ENCODE results near the gene KRTAP10-9.

The KRTAP10-9 gene

DNA sequence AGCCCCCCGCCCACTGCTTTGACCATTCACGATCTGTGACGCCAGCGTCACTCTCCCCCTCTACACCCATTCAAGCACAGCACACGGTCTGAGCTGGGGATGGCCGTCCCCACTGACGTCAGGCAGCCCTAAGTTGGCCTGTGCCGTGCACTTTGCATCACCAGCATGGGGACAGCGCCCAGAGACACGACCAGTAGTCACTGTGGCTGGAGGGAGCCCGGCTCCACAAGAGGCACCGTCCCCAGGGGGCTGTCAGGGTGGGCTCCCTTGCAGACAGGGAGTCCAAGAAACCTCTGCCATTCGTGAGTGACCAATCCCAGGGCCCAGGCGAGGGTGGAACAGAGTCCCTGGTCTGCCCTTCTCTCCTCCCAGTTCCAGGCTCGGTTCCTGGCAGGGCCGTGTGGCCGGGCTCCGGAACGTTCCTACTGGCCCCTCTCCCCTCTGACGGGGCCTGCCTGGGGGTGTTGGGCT, 12.7 kb upstream of the KRTAP10-9 start:
- no peak for ATAC-seq
- TF ChIP-seq SNAI2 (CRISPR knock-in tag; IDR thresholded peaks at IDR 0.05) (no peak), ZNF565 (CRISPR knock-in tag; conservative IDR thresholded peaks at IDR 0.05; ENCODE audit: low read depth) (no peak), ZNF70 (CRISPR knock-in tag; IDR thresholded peaks at IDR 0.05) (no peak), BACH2 (CRISPR knock-in tag; IDR thresholded peaks at IDR 0.05; ENCODE audit: borderline replicate concordance) (no peak), POU6F1 (CRISPR knock-in tag; IDR thresholded peaks at IDR 0.05; ENCODE audit: borderline replicate concordance, low read depth) (no peak), RARB (CRISPR knock-in tag; IDR thresholded peaks at IDR 0.05) (no peak), PPARA (CRISPR knock-in tag; IDR thresholded peaks at IDR 0.05; ENCODE audit: borderline replicate concordance) (no peak), ZC3H10 (CRISPR knock-in tag; IDR thresholded peaks at IDR 0.05) (no peak), ZNF8 (CRISPR knock-in tag; IDR thresholded peaks at IDR 0.05) (no peak), GLIS3 (CRISPR knock-in tag; IDR thresholded peaks at IDR 0.05) (no peak), CSRNP3 (CRISPR knock-in tag; IDR thresholded peaks at IDR 0.05) (no peak), ZFP30 (CRISPR knock-in tag; IDR thresholded peaks at IDR 0.05) (no peak), CSDC2 (CRISPR knock-in tag; IDR thresholded peaks at IDR 0.05) (no peak), ESRRG (CRISPR knock-in tag; IDR thresholded peaks at IDR 0.05) (no peak), OSR1 (CRISPR knock-in tag; IDR thresholded peaks at IDR 0.05) (no peak)
- TF ChIP-seq, protein P1, sequence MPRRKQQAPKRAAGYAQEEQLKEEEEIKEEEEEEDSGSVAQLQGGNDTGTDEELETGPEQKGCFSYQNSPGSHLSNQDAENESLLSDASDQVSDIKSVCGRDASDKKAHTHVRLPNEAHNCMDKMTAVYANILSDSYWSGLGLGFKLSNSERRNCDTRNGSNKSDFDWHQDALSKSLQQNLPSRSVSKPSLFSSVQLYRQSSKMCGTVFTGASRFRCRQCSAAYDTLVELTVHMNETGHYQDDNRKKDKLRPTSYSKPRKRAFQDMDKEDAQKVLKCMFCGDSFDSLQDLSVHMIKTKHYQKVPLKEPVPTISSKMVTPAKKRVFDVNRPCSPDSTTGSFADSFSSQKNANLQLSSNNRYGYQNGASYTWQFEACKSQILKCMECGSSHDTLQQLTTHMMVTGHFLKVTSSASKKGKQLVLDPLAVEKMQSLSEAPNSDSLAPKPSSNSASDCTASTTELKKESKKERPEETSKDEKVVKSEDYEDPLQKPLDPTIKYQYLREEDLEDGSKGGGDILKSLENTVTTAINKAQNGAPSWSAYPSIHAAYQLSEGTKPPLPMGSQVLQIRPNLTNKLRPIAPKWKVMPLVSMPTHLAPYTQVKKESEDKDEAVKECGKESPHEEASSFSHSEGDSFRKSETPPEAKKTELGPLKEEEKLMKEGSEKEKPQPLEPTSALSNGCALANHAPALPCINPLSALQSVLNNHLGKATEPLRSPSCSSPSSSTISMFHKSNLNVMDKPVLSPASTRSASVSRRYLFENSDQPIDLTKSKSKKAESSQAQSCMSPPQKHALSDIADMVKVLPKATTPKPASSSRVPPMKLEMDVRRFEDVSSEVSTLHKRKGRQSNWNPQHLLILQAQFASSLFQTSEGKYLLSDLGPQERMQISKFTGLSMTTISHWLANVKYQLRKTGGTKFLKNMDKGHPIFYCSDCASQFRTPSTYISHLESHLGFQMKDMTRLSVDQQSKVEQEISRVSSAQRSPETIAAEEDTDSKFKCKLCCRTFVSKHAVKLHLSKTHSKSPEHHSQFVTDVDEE (CRISPR knock-in tag; IDR thresholded peaks at IDR 0.05), result no peak
- TF ChIP-seq, protein P2, sequence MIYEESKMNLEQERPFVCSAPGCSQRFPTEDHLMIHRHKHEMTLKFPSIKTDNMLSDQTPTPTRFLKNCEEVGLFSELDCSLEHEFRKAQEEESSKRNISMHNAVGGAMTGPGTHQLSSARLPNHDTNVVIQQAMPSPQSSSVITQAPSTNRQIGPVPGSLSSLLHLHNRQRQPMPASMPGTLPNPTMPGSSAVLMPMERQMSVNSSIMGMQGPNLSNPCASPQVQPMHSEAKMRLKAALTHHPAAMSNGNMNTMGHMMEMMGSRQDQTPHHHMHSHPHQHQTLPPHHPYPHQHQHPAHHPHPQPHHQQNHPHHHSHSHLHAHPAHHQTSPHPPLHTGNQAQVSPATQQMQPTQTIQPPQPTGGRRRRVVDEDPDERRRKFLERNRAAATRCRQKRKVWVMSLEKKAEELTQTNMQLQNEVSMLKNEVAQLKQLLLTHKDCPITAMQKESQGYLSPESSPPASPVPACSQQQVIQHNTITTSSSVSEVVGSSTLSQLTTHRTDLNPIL (CRISPR knock-in tag; IDR thresholded peaks at IDR 0.05; ENCODE audit: low read depth), result no peak

DNA sequence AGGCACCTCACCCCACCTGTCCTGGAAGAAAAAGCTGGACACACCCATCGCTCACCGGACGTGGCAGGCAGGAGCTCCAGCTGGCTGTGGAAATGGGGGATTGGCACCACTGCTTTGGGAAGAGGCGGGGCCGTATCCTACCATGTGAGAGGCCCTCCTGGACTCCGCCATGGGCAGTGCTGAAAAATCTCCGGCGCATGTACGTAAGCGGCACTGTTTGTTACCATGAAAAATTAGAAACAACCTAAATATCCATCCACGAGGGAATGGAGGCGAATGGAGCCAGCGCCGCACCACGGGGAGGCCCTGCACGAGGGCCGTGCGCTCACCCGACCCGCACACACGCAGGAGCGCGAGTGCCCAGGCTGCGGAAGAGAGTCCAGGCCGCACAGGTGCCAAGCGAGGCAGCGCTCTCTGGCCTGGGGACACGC, 11.9 kb upstream of the KRTAP10-9 start:
- ATAC-seq, result no peak
- TF ChIP-seq PPARA (CRISPR knock-in tag; IDR thresholded peaks at IDR 0.05; ENCODE audit: borderline replicate concordance), result no peak
- TF ChIP-seq ZC3H10 (CRISPR knock-in tag; IDR thresholded peaks at IDR 0.05), result no peak
- TF ChIP-seq, protein P1 (CRISPR knock-in tag; IDR thresholded peaks at IDR 0.05), result no peak
- TF ChIP-seq SNAI2 (CRISPR knock-in tag; IDR thresholded peaks at IDR 0.05), result no peak
- no peak for TF ChIP-seq ZNF565 (CRISPR knock-in tag; conservative IDR thresholded peaks at IDR 0.05; ENCODE audit: low read depth)

DNA sequence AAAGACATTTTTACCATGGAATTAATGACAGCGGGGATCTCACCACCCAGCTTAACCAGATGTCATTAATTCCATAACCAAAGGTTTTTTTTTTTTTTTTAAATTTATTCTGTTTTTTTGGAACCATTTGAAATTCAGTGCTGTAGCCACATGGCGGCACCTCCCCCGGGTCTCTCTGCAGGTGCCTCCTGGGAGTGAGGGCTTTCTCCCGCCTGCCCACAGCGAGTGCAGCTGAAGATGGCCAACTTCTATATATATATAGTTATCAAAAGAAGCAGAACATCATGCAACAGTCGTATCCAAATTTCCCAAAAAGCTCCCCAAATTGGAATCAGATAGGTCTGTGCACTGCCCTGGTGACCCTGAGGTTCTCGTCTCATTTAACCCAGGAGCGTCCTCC, 11.4 kb upstream of the KRTAP10-9 start:
- TF ChIP-seq, protein P2 (CRISPR knock-in tag; IDR thresholded peaks at IDR 0.05; ENCODE audit: low read depth), result no peak
- no peak for TF ChIP-seq ZC3H10 (CRISPR knock-in tag; IDR thresholded peaks at IDR 0.05)
- no peak for TF ChIP-seq CSRNP3 (CRISPR knock-in tag; IDR thresholded peaks at IDR 0.05)
- TF ChIP-seq OSR1 (CRISPR knock-in tag; IDR thresholded peaks at IDR 0.05), result no peak
- no peak for TF ChIP-seq ZFP30 (CRISPR knock-in tag; IDR thresholded peaks at IDR 0.05)
- TF ChIP-seq ISL1 (CRISPR knock-in tag; IDR thresholded peaks at IDR 0.05), result no peak
- no peak for TF ChIP-seq ESRRG (CRISPR knock-in tag; IDR thresholded peaks at IDR 0.05)
- TF ChIP-seq TOX (CRISPR knock-in tag; IDR thresholded peaks at IDR 0.05; ENCODE audit: borderline replicate concordance), result no peak
- TF ChIP-seq PPARA (CRISPR knock-in tag; IDR thresholded peaks at IDR 0.05; ENCODE audit: borderline replicate concordance), result no peak
- TF ChIP-seq GLIS3 (CRISPR knock-in tag; IDR thresholded peaks at IDR 0.05), result no peak
- no peak for TF ChIP-seq TCF4 (CRISPR knock-in tag; IDR thresholded peaks at IDR 0.05; ENCODE audit: borderline replicate concordance)
- TF ChIP-seq BACH2 (CRISPR knock-in tag; IDR thresholded peaks at IDR 0.05; ENCODE audit: borderline replicate concordance), result no peak
- ATAC-seq, result no peak

Data from SK-N-SH treated with all-trans-retinoic acid at 6 μM for 48 hours (cell line).